HCT116 (cell line): ENCODE measurements around the gene FOXP2. TPM values are rescaled to one million over a fixed set of nuclear protein-coding genes. Genes with fewer than 3 reads are reported as not detected.

Experiments
- ATAC-seq: fragments of 200-7000 bp; cut with Tn5 transposase; 2 replicates; pipeline ENCODE4 v1.9.1; 2020; ENCODE audit warnings: mild to moderate bottlenecking, moderate library complexity
- BruUV-seq: library from RNA; stranded (reverse); fragments of 400-500 nt; replicated peaks from 2 replicates; lab custom pipeline; 2021; lab: Mats Ljungman, UMichigan
- CTCF ChIA-PET: fragments of 300-600 bp; sonication (Branson Sonifier 250); formaldehyde crosslinking; loops from one replicate; lab custom pipeline; 2021; ENCODE audit warnings: antibody characterized with exemption; lab: Charles Lee
- POLR2A ChIA-PET: fragments of 300-600, 350-600 bp; sonication (Branson Sonifier 250); formaldehyde crosslinking; loops from one replicate; lab custom pipeline; 2021; ENCODE audit warnings: antibody characterized with exemption; lab: Charles Lee
- RAD21 ChIA-PET, 2 experiments: fragments of 300-600 bp; sonication (Branson Sonifier 250); formaldehyde crosslinking; loops; one replicate each; lab custom pipeline; 2023; ENCODE audit warnings: low total read pairs in 2 of 2; ENCODE audit not compliant: uncharacterized antibody in 2 of 2, unreplicated experiment in 2 of 2, low non-redundant PET in 1 of 2; lab: Charles Lee
- DNase-seq: peaks from one replicate; pipeline ENCODE4 v3.0.0-alpha.2; 2010; ENCODE audit warnings: low read depth, low spot score
- H2AFZ ChIP-seq: fragments of 200-600 bp; shearing (Covaris generic), sonication (generic); 2 replicates; pipeline ENCODE4 v1.6.1; 2017; ENCODE audit warnings: low read depth, mixed run types, mixed read lengths, antibody characterized with exemption, low read length; ENCODE audit not compliant: poor library complexity, severe bottlenecking
- H3K27ac ChIP-seq: 2 replicates; pipeline ENCODE4 v1.5.1; 2012; ENCODE audit warnings: low read depth, low read length
- H3K27me3 ChIP-seq: fragments of 200-600 bp; sonication (generic); 2 replicates; pipeline ENCODE4 v1.6.1; 2016; ENCODE audit warnings: mixed run types, low read length, mixed read lengths; ENCODE audit not compliant: insufficient read depth
- H3K36me3 ChIP-seq, 2 experiments: fragments of 200-500 bp in 1 of 2; fragments of 200-600 bp in 1 of 2; sonication (Bioruptor generic) in 1 of 2; sonication (generic) in 1 of 2; 2 replicates each; pipeline versions ENCODE4 v1.5.1 to v1.6.1; 2014 to 2016; ENCODE audit warnings: low read length in 2 of 2, inconsistent platforms in 1 of 2, mixed read lengths in 1 of 2, mixed run types in 1 of 2; ENCODE audit not compliant: insufficient read depth in 2 of 2, control insufficient read depth in 1 of 2
- H3K4me1 ChIP-seq, 2 experiments: fragments of 200-600 bp in 1 of 2; sonication (generic) in 1 of 2; 2 replicates each; pipeline versions ENCODE4 v1.5.1 to v1.6.1; 2012 to 2017; ENCODE audit warnings: low read length in 2 of 2, inconsistent platforms in 1 of 2, mild to moderate bottlenecking in 1 of 2, mixed read lengths in 1 of 2, mixed run types in 1 of 2, moderate library complexity in 1 of 2; ENCODE audit not compliant: insufficient read depth in 2 of 2, control insufficient read depth in 1 of 2
- H3K4me2 ChIP-seq: fragments of 200-600 bp; sonication (generic); 2 replicates; pipeline ENCODE4 v1.6.1; 2017; ENCODE audit warnings: mixed run types, low read length, mixed read lengths
- H3K4me3 ChIP-seq, 2 experiments: fragments of 200-600 bp in 1 of 2; sonication (generic) in 1 of 2; replicated peaks in 1 of 2; 2 replicates each; pipeline ENCODE4 v1.5.1; 2011 to 2016; ENCODE audit warnings: low read length in 2 of 2, control low read depth in 1 of 2, low read depth in 1 of 2, mild to moderate bottlenecking in 1 of 2, mixed read lengths in 1 of 2, mixed run types in 1 of 2
- H3K79me2 ChIP-seq: fragments of 200-600 bp; sonication (generic); 2 replicates; pipeline ENCODE4 v1.6.1; 2017; ENCODE audit warnings: mild to moderate bottlenecking, mixed run types, low read length, moderate library complexity, mixed read lengths; ENCODE audit not compliant: insufficient read depth
- H3K9ac ChIP-seq: fragments of 200-600 bp; sonication (generic); 2 replicates; pipeline ENCODE4 v1.6.1; 2016; ENCODE audit warnings: low read length, mixed read lengths
- H3K9me2 ChIP-seq: fragments of 200-600 bp; sonication (generic), shearing (Covaris generic); 2 replicates; pipeline ENCODE4 v1.6.1; 2017; ENCODE audit warnings: mixed run types, mild to moderate bottlenecking, moderate library complexity; ENCODE audit not compliant: insufficient read depth
- H3K9me3 ChIP-seq, 2 experiments: fragments of 200-500 bp in 1 of 2; fragments of 200-600 bp in 1 of 2; sonication (Bioruptor generic) in 1 of 2; sonication (generic) in 1 of 2; 2 replicates each; pipeline ENCODE4 v1.6.1; 2014 to 2017; ENCODE audit warnings: low read length in 2 of 2, mixed read lengths in 2 of 2, inconsistent platforms in 1 of 2, low read depth in 1 of 2, mild to moderate bottlenecking in 1 of 2, mixed run types in 1 of 2, moderate library complexity in 1 of 2; ENCODE audit not compliant: control insufficient read depth in 1 of 2, insufficient read depth in 1 of 2
- H4K20me1 ChIP-seq: fragments of 200-600 bp; sonication (generic), shearing (Covaris generic); 2 replicates; pipeline ENCODE4 v1.6.1; 2017; ENCODE audit warnings: mixed run types, mild to moderate bottlenecking, moderate library complexity; ENCODE audit not compliant: insufficient read depth
- ELF1 ChIP-seq: IDR thresholded peaks from 2 replicates; pipeline ENCODE4 v1.6.1; 2012; ENCODE audit warnings: low read depth, borderline replicate concordance
- RAD21 ChIP-seq: IDR thresholded peaks from 2 replicates; pipeline ENCODE4 v1.6.1; 2012; ENCODE audit warnings: low read depth, mild to moderate bottlenecking
- REST ChIP-seq: IDR thresholded peaks from 2 replicates; pipeline ENCODE4 v1.6.1; 2012; ENCODE audit warnings: low read depth
- SIN3A ChIP-seq: IDR thresholded peaks from 2 replicates; pipeline ENCODE4 v1.6.1; 2012; ENCODE audit warnings: low read depth
- SP1 ChIP-seq: IDR thresholded peaks from 2 replicates; pipeline ENCODE4 v1.6.1; 2012; ENCODE audit warnings: low read depth
- SRF ChIP-seq: IDR thresholded peaks from 2 replicates; pipeline ENCODE4 v1.6.1; 2012; ENCODE audit warnings: low read depth
- TCF7L2 ChIP-seq: IDR thresholded peaks from 2 replicates; pipeline ENCODE4 v1.7.0; 2011; ENCODE audit warnings: borderline replicate concordance, inconsistent platforms; ENCODE audit not compliant: insufficient read depth, insufficient read length; ENCODE audit errors: extremely low read depth
- YY1 ChIP-seq: IDR thresholded peaks from 2 replicates; pipeline ENCODE4 v1.6.1; 2011; ENCODE audit warnings: low read length, low read depth, moderate library complexity, mild to moderate bottlenecking; ENCODE audit not compliant: insufficient replicate concordance; ENCODE audit errors: extremely low read depth
- ZNF274 ChIP-seq: fragments of 200-500 bp; sonication (Bioruptor generic); IDR thresholded peaks from 2 replicates; pipeline ENCODE4 v1.6.1; 2014; ENCODE audit warnings: mild to moderate bottlenecking, low read depth, low read length, inconsistent platforms
- intact Hi-C: fragments of 100-400 bp; cut with micrococcal nuclease; formaldehyde crosslinking; loops from 2 replicates; pipeline ENCODE4 v1.10.0; 2022
- total RNA-seq: library from RNA; stranded (reverse); gene quantifications from one replicate; pipeline ENCODE4 v1.2.1, GENCODE V29; 2021; ENCODE audit not compliant: unreplicated experiment
- TF ChIP-seq, protein P1 (sequence below), 3 experiments: fragments of 200-600 bp in 1 of 3; sonication (generic) in 1 of 3; IDR thresholded peaks in 2 of 3; conservative IDR thresholded peaks in 1 of 3; 2 replicates each; pipeline ENCODE4 v1.5.1; 2012 to 2017; ENCODE audit warnings: low read depth in 2 of 3, low read length in 2 of 3, antibody characterized with exemption in 1 of 3, borderline replicate concordance in 1 of 3, control low read depth in 1 of 3, mild to moderate bottlenecking in 1 of 3, mixed read lengths in 1 of 3, mixed run types in 1 of 3, moderate library complexity in 1 of 3; ENCODE audit not compliant: insufficient read depth in 1 of 3

The FOXP2 gene
- total RNA-seq, 1 experiment from 2014 or later: 2.5 TPM

- TF ChIP-seq YY1 (no peak), ZNF274 (no peak), SIN3A (no peak), SRF (no peak)
- TF ChIP-seq, protein P1, sequence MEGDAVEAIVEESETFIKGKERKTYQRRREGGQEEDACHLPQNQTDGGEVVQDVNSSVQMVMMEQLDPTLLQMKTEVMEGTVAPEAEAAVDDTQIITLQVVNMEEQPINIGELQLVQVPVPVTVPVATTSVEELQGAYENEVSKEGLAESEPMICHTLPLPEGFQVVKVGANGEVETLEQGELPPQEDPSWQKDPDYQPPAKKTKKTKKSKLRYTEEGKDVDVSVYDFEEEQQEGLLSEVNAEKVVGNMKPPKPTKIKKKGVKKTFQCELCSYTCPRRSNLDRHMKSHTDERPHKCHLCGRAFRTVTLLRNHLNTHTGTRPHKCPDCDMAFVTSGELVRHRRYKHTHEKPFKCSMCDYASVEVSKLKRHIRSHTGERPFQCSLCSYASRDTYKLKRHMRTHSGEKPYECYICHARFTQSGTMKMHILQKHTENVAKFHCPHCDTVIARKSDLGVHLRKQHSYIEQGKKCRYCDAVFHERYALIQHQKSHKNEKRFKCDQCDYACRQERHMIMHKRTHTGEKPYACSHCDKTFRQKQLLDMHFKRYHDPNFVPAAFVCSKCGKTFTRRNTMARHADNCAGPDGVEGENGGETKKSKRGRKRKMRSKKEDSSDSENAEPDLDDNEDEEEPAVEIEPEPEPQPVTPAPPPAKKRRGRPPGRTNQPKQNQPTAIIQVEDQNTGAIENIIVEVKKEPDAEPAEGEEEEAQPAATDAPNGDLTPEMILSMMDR (IDR thresholded peaks at IDR 0.05 in 2 of 3, conservative IDR thresholded peaks at IDR 0.05 in 1 of 3; ENCODE audit: borderline replicate concordance in 1 of 3, insufficient read depth in 1 of 3, low read depth in 2 of 3, low read length in 2 of 3): no peak
- TF ChIP-seq, all 23 proteins: peak for 0
Measured at GRCh38 chr7:114645451-114645850, 230.8 kb downstream of the FOXP2 start (continued).

GRCh38 chr7:114647518-114647917 lies 232.9 kb downstream of the FOXP2 start:
- Histone ChIP-seq H3K4me2 (no peak overlapping the region), H2AFZ (no peak overlapping the region), H3K9ac (no peak overlapping the region), H4K20me1 (no peaks in the 10 kb centered on the region), H3K9me3 (no peaks in the 10 kb centered on the region), H3K27ac (no peak overlapping the region), H3K4me1 (no peaks in the 10 kb centered on the region)
- intact Hi-C loops: no loop called here
- POLR2A ChIA-PET: no interaction called here
- DNase-seq: no peak
- RAD21 ChIA-PET: no interaction called here
- CTCF ChIA-PET: no interaction called here
- no TSS peak for BruUV-seq
- TF ChIP-seq ELF1 (no peak), TCF7L2 (no peak), REST (no peak), ZNF274 (no peak), SP1 (no peak), SIN3A (no peak), RAD21 (no peak)
- TF ChIP-seq, protein P1 (IDR thresholded peaks at IDR 0.05 in 2 of 3, conservative IDR thresholded peaks at IDR 0.05 in 1 of 3; ENCODE audit: borderline replicate concordance in 1 of 3, insufficient read depth in 1 of 3, low read depth in 2 of 3, low read length in 2 of 3): no peak
- TF ChIP-seq, all 23 proteins: peak for 0
- no peaks in the 10 kb centered on the region for H3K36me3 ChIP-seq
- no peak overlapping the region for H3K4me3 ChIP-seq
- H3K79me2 ChIP-seq: no peaks in the 10 kb centered on the region
- H3K27me3 ChIP-seq: no peaks in the 10 kb centered on the region
- ATAC-seq: no peak
- no peaks in the 10 kb centered on the region for H3K9me2 ChIP-seq
